PFSK-1 (cell line): ENCODE data around the gene SLC66A2.

ENCODE experiments used
- FOXP2 ChIP-seq: optimal IDR thresholded peaks from 2 replicates; pipeline ENCODE3; 2011; ENCODE audit warnings: borderline replicate concordance, control low read depth, inconsistent platforms; ENCODE audit not compliant: insufficient read depth; ENCODE audit errors: extremely low read length, extremely low read depth
- REST ChIP-seq, 2 experiments: IDR thresholded peaks; 2 replicates each; pipeline versions ENCODE4 v1.6.1 to v1.8.0; 2011 to 2012; ENCODE audit warnings: low read depth in 2 of 2, low read length in 2 of 2, control low read depth in 1 of 2, inconsistent platforms in 1 of 2, mild to moderate bottlenecking in 1 of 2, moderate library complexity in 1 of 2; ENCODE audit not compliant: insufficient read depth in 1 of 2
- TAF1 ChIP-seq: IDR thresholded peaks from 2 replicates; pipeline ENCODE4 v1.6.1; 2012; ENCODE audit warnings: low read length, control low read depth, borderline replicate concordance; ENCODE audit not compliant: insufficient read depth

DNA sequence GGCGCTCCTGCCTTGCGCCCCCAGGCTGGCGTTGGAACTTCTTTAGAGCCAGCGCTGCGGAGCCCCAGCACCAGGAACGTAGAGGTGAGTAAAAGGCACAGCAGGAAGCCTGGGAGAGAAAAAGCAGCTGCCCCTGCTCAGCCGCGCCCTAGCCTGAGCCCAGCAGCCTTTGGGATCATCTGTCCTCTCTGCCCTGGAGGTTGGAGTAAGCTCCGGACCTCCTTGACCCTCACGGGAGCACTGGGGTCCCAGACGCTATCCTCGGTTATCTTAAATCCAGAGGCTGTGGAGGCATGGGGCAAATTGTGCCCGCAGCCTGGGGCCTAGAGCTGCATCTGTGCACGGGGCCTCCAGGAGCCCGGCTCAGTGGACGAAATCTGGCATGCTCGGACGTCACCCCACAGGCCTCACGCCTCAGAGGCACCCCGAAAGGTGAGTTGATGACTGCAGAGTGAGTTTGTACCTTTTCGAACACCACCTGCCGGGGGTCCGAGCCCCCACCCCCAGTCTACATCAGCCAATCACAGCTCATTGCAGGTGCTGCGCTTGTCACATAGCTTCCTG lies 1.6 kb upstream of the SLC66A2 start:
- TF ChIP-seq REST (IDR thresholded peaks at IDR 0.05; ENCODE audit: insufficient read depth in 1 of 2, low read depth in 2 of 2, low read length in 2 of 2) (no peak), TAF1 (no peak), FOXP2 (no peak)
